Activated B cell treated with CpG ODN at 0.5 μM for 24 hours (primary cell): ENCODE measurements around the gene SLC33A1. TPM values are rescaled to one million over a fixed set of nuclear protein-coding genes. Genes with fewer than 3 reads are reported as not detected.
"Not testable (repeated sequence)": the region's sequence is repeated elsewhere in the genome, so short reads cannot be mapped to it uniquely, and the experiment has no call there.

Source experiments
- ATAC-seq: fragments of 200-7000 bp; cut with Tn5 transposase; one replicate; pipeline ENCODE4 v1.10.0; 2021; ENCODE audit warnings: low read depth, mild to moderate bottlenecking, moderate library complexity
- CTCF ChIA-PET: fragments of 350-600 bp; sonication (Branson Sonifier 250); formaldehyde crosslinking; loops from one replicate; lab custom pipeline; 2021; ENCODE audit warnings: antibody characterized with exemption; lab: Charles Lee
- POLR2A ChIA-PET: fragments of 350-600 bp; sonication (Branson Sonifier 250); formaldehyde crosslinking; loops from one replicate; lab custom pipeline; 2021; ENCODE audit warnings: antibody characterized with exemption; lab: Charles Lee
- DNase-seq: peaks from one replicate; pipeline ENCODE4 v3.0.0; 2022
- H3K27ac Mint-ChIP-seq: one replicate; pipeline ENCODE4 v1.8.0; 2020; ENCODE audit warnings: mixed read lengths
- H3K27me3 Mint-ChIP-seq: one replicate; pipeline ENCODE4 v1.8.0; 2021; ENCODE audit warnings: mixed read lengths
- H3K36me3 Mint-ChIP-seq: one replicate; pipeline ENCODE4 v1.8.0; 2021; ENCODE audit warnings: low read depth, mixed read lengths
- H3K4me1 Mint-ChIP-seq: one replicate; pipeline ENCODE4 v1.8.0; 2021; ENCODE audit warnings: mixed read lengths
- H3K4me3 Mint-ChIP-seq: one replicate; pipeline ENCODE4 v1.8.0; 2020; ENCODE audit warnings: mild to moderate bottlenecking, mixed read lengths
- H3K9me3 Mint-ChIP-seq: one replicate; pipeline ENCODE4 v1.8.0; 2020; ENCODE audit warnings: mixed read lengths
- CTCF ChIP-seq: fragments of 200-600 bp; IDR thresholded peaks from one replicate; pipeline ENCODE4 v1.8.0; 2022; ENCODE audit warnings: antibody characterized with exemption, mild to moderate bottlenecking
- intact Hi-C: fragments of 100-400 bp; cut with micrococcal nuclease; formaldehyde crosslinking; loops from one replicate; pipeline ENCODE4 v1.15.1; 2024
- total RNA-seq: library from RNA; stranded (reverse); gene quantifications from 2 replicates; pipeline ENCODE4 v1.2.3, GENCODE V29; 2022

The SLC33A1 gene
- total RNA-seq, 1 donor from 2014 or later = 23.3 TPM

DNA sequence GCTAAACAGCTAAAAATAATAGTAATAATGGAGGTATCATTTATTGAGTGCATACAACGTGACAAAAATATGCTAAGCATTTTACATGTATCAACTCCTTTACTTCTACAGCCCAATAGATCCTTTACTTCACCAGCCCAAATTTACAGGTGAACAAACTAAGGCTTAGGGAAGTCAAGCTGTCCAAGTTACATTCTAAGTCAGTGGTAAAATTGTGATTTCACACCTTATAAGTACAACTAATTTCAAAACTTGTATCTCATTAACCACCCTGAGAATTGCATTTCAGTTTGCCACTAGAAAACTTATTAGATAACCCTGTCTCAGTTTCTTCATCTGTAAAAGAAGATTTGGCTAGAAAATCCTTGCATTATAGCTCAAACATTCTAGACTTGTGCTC is 10.7 kb downstream of the SLC33A1 start:
- CTCF ChIA-PET = no interaction called here
- Mint-ChIP-seq H3K4me3 (no peak overlapping the region), H3K4me1 (peaks cover 23% of the 10 kb centered on the region)

GRCh38 chr3:155835341-155836071 is 18.7 kb downstream of the SLC33A1 start:
- TF ChIP-seq CTCF = no peak
- ChIA-PET CTCF (interaction anchor here (1.2 kb wide), 1 partner anchor 29 kb away, joined by 3 read pairs; the partner anchor contains the start of gene C3orf33), POLR2A (no interaction called here)
- Mint-ChIP-seq H3K9me3 (no peaks in the 10 kb centered on the region), H3K4me1 (no peaks in the 10 kb centered on the region), H3K27ac (no peak overlapping the region), H3K4me3 (no peak overlapping the region), H3K27me3 (no peaks in the 10 kb centered on the region), H3K36me3 (peaks cover 17% of the 10 kb centered on the region)
- intact Hi-C loops = no loop called here
- ATAC-seq = no peak
- no peak for DNase-seq

More for the DNA sequence above, 10.7 kb downstream of the SLC33A1 start:
- ATAC-seq (no peak), DNase-seq (no peak)
- no peaks in the 10 kb centered on the region for H3K27me3 Mint-ChIP-seq
- peaks cover 16% of the 10 kb centered on the region for H3K36me3 Mint-ChIP-seq
- H3K27ac Mint-ChIP-seq = no peak overlapping the region
- no peak for TF ChIP-seq CTCF
- POLR2A ChIA-PET = no interaction called here
- no peaks in the 10 kb centered on the region for H3K9me3 Mint-ChIP-seq
- intact Hi-C loops = no loop called here

- DNase-seq, H3K4me1 Mint-ChIP-seq, intact Hi-C loops, ATAC-seq, H3K27me3 Mint-ChIP-seq, H3K27ac Mint-ChIP-seq, CTCF ChIA-PET, H3K4me3 Mint-ChIP-seq, POLR2A ChIA-PET, H3K9me3 Mint-ChIP-seq: not testable (repeated sequence)
- peaks cover 31% of the 10 kb centered on the region for H3K36me3 Mint-ChIP-seq
Observed at GRCh38 chr3:155828490-155829098, 25.6 kb downstream of the SLC33A1 start.

- ChIA-PET POLR2A (interaction anchor here (0.6 kb wide), 1 partner anchor 21 kb away, joined by 8 read pairs; no protein-coding TSS in a partner anchor), CTCF (interaction anchor here (1.4 kb wide), 1 partner anchor 9 kb away, joined by 4 read pairs; the partner anchor contains the start of gene C3orf33)
- Mint-ChIP-seq H3K4me1 (no peaks in the 10 kb centered on the region), H3K4me3 (no peak overlapping the region), H3K27ac (no peak overlapping the region), H3K9me3 (no peaks in the 10 kb centered on the region), H3K27me3 (no peaks in the 10 kb centered on the region), H3K36me3 (peaks cover 2% of the 10 kb centered on the region)
- no peak for TF ChIP-seq CTCF
- intact Hi-C loops = no loop called here
- DNase-seq = no peak
- no peak for ATAC-seq
Observed at GRCh38 chr3:155815030-155815545, 39.1 kb downstream of the SLC33A1 start.

GRCh38 chr3:155813224-155813623 is 41.0 kb downstream of the SLC33A1 start:
- DNase-seq, intact Hi-C loops, H3K4me1 Mint-ChIP-seq, POLR2A ChIA-PET, H3K4me3 Mint-ChIP-seq, H3K9me3 Mint-ChIP-seq, H3K27me3 Mint-ChIP-seq, ATAC-seq, H3K36me3 Mint-ChIP-seq, H3K27ac Mint-ChIP-seq, CTCF ChIA-PET: not testable (repeated sequence)

DNA sequence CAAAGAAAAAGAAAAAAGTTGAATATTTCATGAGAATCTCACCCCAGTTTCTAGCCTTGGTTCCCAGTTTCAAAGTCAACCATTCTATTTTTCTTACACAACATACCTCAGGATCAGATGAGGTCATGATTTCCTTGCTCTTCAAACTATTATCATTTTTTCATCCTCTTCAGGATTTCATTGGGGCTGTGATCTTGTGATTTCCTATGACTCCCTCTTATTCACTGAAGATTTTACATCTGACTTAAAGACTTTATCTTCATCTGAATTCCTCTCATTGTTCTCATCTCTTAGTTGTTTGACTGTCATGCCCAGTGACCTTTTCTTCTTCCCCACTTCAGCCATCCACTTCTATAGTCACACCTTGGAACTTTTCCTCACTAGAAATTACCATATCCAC is 45.0 kb downstream of the SLC33A1 start:
- H3K27me3 Mint-ChIP-seq = peaks cover 6% of the 10 kb centered on the region
- TF ChIP-seq CTCF = no peak
- H3K4me3 Mint-ChIP-seq = no peak overlapping the region
- H3K9me3 Mint-ChIP-seq = no peaks in the 10 kb centered on the region
- ChIA-PET POLR2A (no interaction called here), CTCF (no interaction called here)
- intact Hi-C loops = loop anchor here (5.0 kb wide), 1 partner anchor 67 kb away; no protein-coding TSS in a partner anchor
- DNase-seq (no peak), ATAC-seq (no peak)
- H3K27ac Mint-ChIP-seq = no peak overlapping the region
- peaks cover 3% of the 10 kb centered on the region for H3K4me1 Mint-ChIP-seq
- peaks cover 4% of the 10 kb centered on the region for H3K36me3 Mint-ChIP-seq
